ENCODE results near the gene PHF2.

DNA sequence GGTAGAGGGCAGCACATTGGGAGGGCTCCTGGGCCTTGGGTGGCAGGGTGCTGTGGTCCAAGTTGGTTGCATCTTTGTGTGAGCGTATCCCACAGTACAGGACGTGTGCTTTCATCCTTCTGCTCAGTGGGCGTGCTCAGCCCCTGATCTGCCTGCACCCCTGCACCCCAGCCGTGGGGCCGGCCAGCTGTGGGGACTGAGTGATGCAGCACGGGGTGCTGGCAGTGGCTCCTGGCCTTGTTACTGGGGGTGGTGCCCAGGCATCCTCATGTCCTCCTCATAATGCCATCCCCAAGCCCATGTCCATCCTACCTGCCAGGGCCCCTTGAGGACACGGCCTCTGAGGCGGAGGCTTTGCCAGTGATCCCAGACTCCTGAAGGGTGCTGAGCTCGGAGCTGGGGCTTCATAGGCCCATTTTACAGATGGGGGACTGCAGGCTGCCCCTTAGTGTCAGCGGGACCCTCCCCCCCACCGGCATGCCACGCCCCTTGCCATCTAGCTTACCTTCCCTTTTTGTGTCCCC, 100.7 kb downstream of the PHF2 start:
- TF ChIP-seq, protein P1, sequence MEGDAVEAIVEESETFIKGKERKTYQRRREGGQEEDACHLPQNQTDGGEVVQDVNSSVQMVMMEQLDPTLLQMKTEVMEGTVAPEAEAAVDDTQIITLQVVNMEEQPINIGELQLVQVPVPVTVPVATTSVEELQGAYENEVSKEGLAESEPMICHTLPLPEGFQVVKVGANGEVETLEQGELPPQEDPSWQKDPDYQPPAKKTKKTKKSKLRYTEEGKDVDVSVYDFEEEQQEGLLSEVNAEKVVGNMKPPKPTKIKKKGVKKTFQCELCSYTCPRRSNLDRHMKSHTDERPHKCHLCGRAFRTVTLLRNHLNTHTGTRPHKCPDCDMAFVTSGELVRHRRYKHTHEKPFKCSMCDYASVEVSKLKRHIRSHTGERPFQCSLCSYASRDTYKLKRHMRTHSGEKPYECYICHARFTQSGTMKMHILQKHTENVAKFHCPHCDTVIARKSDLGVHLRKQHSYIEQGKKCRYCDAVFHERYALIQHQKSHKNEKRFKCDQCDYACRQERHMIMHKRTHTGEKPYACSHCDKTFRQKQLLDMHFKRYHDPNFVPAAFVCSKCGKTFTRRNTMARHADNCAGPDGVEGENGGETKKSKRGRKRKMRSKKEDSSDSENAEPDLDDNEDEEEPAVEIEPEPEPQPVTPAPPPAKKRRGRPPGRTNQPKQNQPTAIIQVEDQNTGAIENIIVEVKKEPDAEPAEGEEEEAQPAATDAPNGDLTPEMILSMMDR (IDR thresholded peaks at IDR 0.05 in 8 of 11, conservative IDR thresholded peaks at IDR 0.05 in 3 of 11), result no peak
- no peak for TF ChIP-seq POLR2A (IDR thresholded peaks at IDR 0.05)

All from spleen (tissue), 7 donors.